CD4-positive, alpha-beta T cell treated with Interleukin-6 for 4 hours (primary cell): ENCODE data around the gene SSR1.
A peak's percentile ranks its signal among the peaks of the same experiment; 100 is the strongest.
"Not testable (repeated sequence)": the region's sequence is repeated elsewhere in the genome, so short reads cannot be mapped to it uniquely, and the experiment has no call there.

Experiments used
- DNase-seq: peaks from one replicate; pipeline ENCODE4 v3.0.0-alpha.2; 2020; ENCODE audit warnings: mixed read lengths

SSR1 gene

GRCh38 chr6:7273709-7274108, 39.3 kb downstream of the SSR1 start:
- DNase-seq = no peak

GRCh38 chr6:7271205-7271534, 41.8 kb downstream of the SSR1 start:
- no peak for DNase-seq

- DNase-seq = no peak
These were observed 42.4 kb downstream of the SSR1 start for GRCh38 chr6:7270320-7271204.

GRCh38 chr6:7269816-7270215, 43.2 kb downstream of the SSR1 start:
- no peak for DNase-seq

- DNase-seq = no peak
These were observed 44.0 kb downstream of the SSR1 start for GRCh38 chr6:7268816-7269555.

GRCh38 chr6:7268362-7268761, 44.6 kb downstream of the SSR1 start:
- no peak for DNase-seq

GRCh38 chr6:7267466-7268091, 45.4 kb downstream of the SSR1 start:
- no peak for DNase-seq

GRCh38 chr6:7267071-7267465, 45.9 kb downstream of the SSR1 start:
- DNase-seq = no peak

- DNase-seq = not testable (repeated sequence)
These were observed 47.6 kb downstream of the SSR1 start for GRCh38 chr6:7265385-7265726.

- no peak for DNase-seq
These were observed 48.2 kb downstream of the SSR1 start for GRCh38 chr6:7264686-7265384.

GRCh38 chr6:7264041-7264440, 49.0 kb downstream of the SSR1 start:
- DNase-seq = no peak

GRCh38 chr6:7263519-7263805, 49.5 kb downstream of the SSR1 start:
- not testable (repeated sequence) for DNase-seq

- DNase-seq = no peak
These were observed 50.1 kb downstream of the SSR1 start for GRCh38 chr6:7262746-7263518.

GRCh38 chr6:7261852-7262461, 51.0 kb downstream of the SSR1 start:
- DNase-seq = no peak

- peak; percentile 40 for DNase-seq
These were observed 51.8 kb downstream of the SSR1 start for GRCh38 chr6:7261032-7261841.

GRCh38 chr6:7260291-7261031, 52.5 kb downstream of the SSR1 start:
- no peak for DNase-seq

GRCh38 chr6:7258231-7258763, 54.7 kb downstream of the SSR1 start:
- no peak for DNase-seq

GRCh38 chr6:7257521-7258230, 55.3 kb downstream of the SSR1 start:
- DNase-seq = no peak

- no peak for DNase-seq
These were observed 56.2 kb downstream of the SSR1 start for GRCh38 chr6:7256785-7257184.

- DNase-seq = no peak
These were observed 57.1 kb downstream of the SSR1 start for GRCh38 chr6:7255918-7256317.
